Activated T-cell treated with anti-CD3 and anti-CD28 coated beads, Interleukin-2, amount 50 U/mL, for 4 hours (primary cell): ENCODE data around the gene ERBB4. TPM values are rescaled to one million over a fixed set of nuclear protein-coding genes. Genes with fewer than 3 reads are reported as not detected.
"Not testable (repeated sequence)": the region's sequence is repeated elsewhere in the genome, so short reads cannot be mapped to it uniquely, and the experiment has no call there.

ENCODE experiments used
- ATAC-seq, 2 donors: fragments of 200-7000 bp; cut with Tn5 transposase; one replicate each; pipeline ENCODE4 v1.10.0; 2021
- DNase-seq: peaks from one replicate; pipeline ENCODE4 v3.0.0-alpha.2; 2020
- H3K27me3 Mint-ChIP-seq: one replicate; pipeline ENCODE4 v1.8.0; 2021; ENCODE audit warnings: low read depth, mixed read lengths
- H3K36me3 Mint-ChIP-seq: one replicate; pipeline ENCODE4 v1.8.0; 2022; ENCODE audit warnings: mixed read lengths; ENCODE audit not compliant: insufficient read depth
- H3K4me1 Mint-ChIP-seq: one replicate; pipeline ENCODE4 v1.8.0; 2021; ENCODE audit warnings: low read depth, mixed read lengths
- H3K4me3 Mint-ChIP-seq: one replicate; pipeline ENCODE4 v1.8.0; 2021; ENCODE audit warnings: mild to moderate bottlenecking, moderate library complexity, mixed read lengths
- H3K9me3 Mint-ChIP-seq: one replicate; pipeline ENCODE4 v1.8.0; 2021; ENCODE audit warnings: mixed read lengths
- total RNA-seq, 3 donors: library from RNA; stranded (reverse); gene quantifications; one replicate each; pipeline ENCODE4 v1.2.1, GENCODE V29; 2021

Gene ERBB4
- total RNA-seq, 3 donors from 2014 or later, result not detected

- not testable (repeated sequence) for ATAC-seq, H3K27me3 Mint-ChIP-seq, H3K4me1 Mint-ChIP-seq, H3K4me3 Mint-ChIP-seq, H3K9me3 Mint-ChIP-seq, H3K36me3 Mint-ChIP-seq, DNase-seq
Observed at GRCh38 chr2:212106536-212106935, 432.1 kb downstream of the ERBB4 start.

- Mint-ChIP-seq H3K4me3 (no peak overlapping the region), H3K9me3 (peaks cover 9% of the 10 kb centered on the region), H3K27me3 (no peaks in the 10 kb centered on the region), H3K4me1 (no peaks in the 10 kb centered on the region), H3K36me3 (no peaks in the 10 kb centered on the region)
- DNase-seq, result no peak
- no peak for ATAC-seq
Observed at GRCh38 chr2:212099658-212100057, 438.9 kb downstream of the ERBB4 start.

- ATAC-seq (no peak), DNase-seq (no peak)
- peaks cover 9% of the 10 kb centered on the region for H3K9me3 Mint-ChIP-seq
- H3K36me3 Mint-ChIP-seq, result no peaks in the 10 kb centered on the region
- H3K4me3 Mint-ChIP-seq, result no peak overlapping the region
- H3K4me1 Mint-ChIP-seq, result no peaks in the 10 kb centered on the region
- H3K27me3 Mint-ChIP-seq, result no peaks in the 10 kb centered on the region
Observed at GRCh38 chr2:212098966-212099365, 439.6 kb downstream of the ERBB4 start.

GRCh38 chr2:212097001-212097400, 441.6 kb downstream of the ERBB4 start:
- H3K4me3 Mint-ChIP-seq, result no peak overlapping the region
- no peaks in the 10 kb centered on the region for H3K27me3 Mint-ChIP-seq
- peaks cover 9% of the 10 kb centered on the region for H3K9me3 Mint-ChIP-seq
- H3K36me3 Mint-ChIP-seq, result no peaks in the 10 kb centered on the region
- ATAC-seq, result no peak
- H3K4me1 Mint-ChIP-seq, result no peaks in the 10 kb centered on the region
- no peak for DNase-seq

- Mint-ChIP-seq H3K27me3 (no peaks in the 10 kb centered on the region), H3K4me1 (no peaks in the 10 kb centered on the region), H3K4me3 (no peak overlapping the region), H3K36me3 (no peaks in the 10 kb centered on the region), H3K9me3 (no peaks in the 10 kb centered on the region)
- ATAC-seq (no peak), DNase-seq (no peak)
Observed at GRCh38 chr2:212089873-212090272, 448.7 kb downstream of the ERBB4 start.

- DNase-seq (no peak), ATAC-seq (no peak)
- H3K9me3 Mint-ChIP-seq, result no peaks in the 10 kb centered on the region
- no peak overlapping the region for H3K4me3 Mint-ChIP-seq
- H3K4me1 Mint-ChIP-seq, result no peaks in the 10 kb centered on the region
- H3K27me3 Mint-ChIP-seq, result no peaks in the 10 kb centered on the region
- no peaks in the 10 kb centered on the region for H3K36me3 Mint-ChIP-seq
Observed at GRCh38 chr2:212088353-212088752, 450.2 kb downstream of the ERBB4 start.

GRCh38 chr2:212083492-212083891, 455.1 kb downstream of the ERBB4 start:
- H3K36me3 Mint-ChIP-seq, result no peaks in the 10 kb centered on the region
- H3K27me3 Mint-ChIP-seq, result no peaks in the 10 kb centered on the region
- no peak for ATAC-seq
- no peak overlapping the region for H3K4me3 Mint-ChIP-seq
- H3K9me3 Mint-ChIP-seq, result no peaks in the 10 kb centered on the region
- no peaks in the 10 kb centered on the region for H3K4me1 Mint-ChIP-seq
- DNase-seq, result no peak

- no peaks in the 10 kb centered on the region for H3K36me3 Mint-ChIP-seq
- ATAC-seq (no peak), DNase-seq (no peak)
- H3K9me3 Mint-ChIP-seq, result no peaks in the 10 kb centered on the region
- no peak overlapping the region for H3K4me3 Mint-ChIP-seq
- H3K4me1 Mint-ChIP-seq, result no peaks in the 10 kb centered on the region
- no peaks in the 10 kb centered on the region for H3K27me3 Mint-ChIP-seq
Observed at GRCh38 chr2:212078103-212078502, 460.5 kb downstream of the ERBB4 start.

GRCh38 chr2:212076456-212076855, 462.1 kb downstream of the ERBB4 start:
- H3K9me3 Mint-ChIP-seq, result no peaks in the 10 kb centered on the region
- no peaks in the 10 kb centered on the region for H3K27me3 Mint-ChIP-seq
- H3K36me3 Mint-ChIP-seq, result no peaks in the 10 kb centered on the region
- H3K4me1 Mint-ChIP-seq, result no peaks in the 10 kb centered on the region
- DNase-seq, result no peak
- no peak overlapping the region for H3K4me3 Mint-ChIP-seq
- ATAC-seq, result no peak

GRCh38 chr2:212073360-212073759, 465.2 kb downstream of the ERBB4 start:
- DNase-seq (no peak), ATAC-seq (no peak)
- H3K9me3 Mint-ChIP-seq, result peaks cover 3% of the 10 kb centered on the region
- no peaks in the 10 kb centered on the region for H3K27me3 Mint-ChIP-seq
- no peaks in the 10 kb centered on the region for H3K36me3 Mint-ChIP-seq
- H3K4me3 Mint-ChIP-seq, result no peak overlapping the region
- H3K4me1 Mint-ChIP-seq, result no peaks in the 10 kb centered on the region

GRCh38 chr2:212066546-212066945, 472.1 kb downstream of the ERBB4 start:
- Mint-ChIP-seq H3K9me3 (peaks cover 3% of the 10 kb centered on the region), H3K4me1 (no peaks in the 10 kb centered on the region), H3K27me3 (no peaks in the 10 kb centered on the region), H3K4me3 (no peak overlapping the region), H3K36me3 (no peaks in the 10 kb centered on the region)
- DNase-seq (no peak), ATAC-seq (no peak)

GRCh38 chr2:212064318-212064717, 474.3 kb downstream of the ERBB4 start:
- no peaks in the 10 kb centered on the region for H3K4me1 Mint-ChIP-seq
- no peak for DNase-seq
- no peaks in the 10 kb centered on the region for H3K27me3 Mint-ChIP-seq
- H3K4me3 Mint-ChIP-seq, result no peak overlapping the region
- H3K36me3 Mint-ChIP-seq, result no peaks in the 10 kb centered on the region
- peaks cover 3% of the 10 kb centered on the region for H3K9me3 Mint-ChIP-seq
- no peak for ATAC-seq

GRCh38 chr2:212052412-212053159, 486.0 kb downstream of the ERBB4 start:
- Mint-ChIP-seq H3K4me1 (no peaks in the 10 kb centered on the region), H3K36me3 (no peaks in the 10 kb centered on the region), H3K4me3 (no peak overlapping the region), H3K27me3 (no peaks in the 10 kb centered on the region), H3K9me3 (peaks cover 27% of the 10 kb centered on the region)
- ATAC-seq, result no peak
- no peak for DNase-seq

GRCh38 chr2:212050871-212051270, 487.7 kb downstream of the ERBB4 start:
- H3K4me1 Mint-ChIP-seq, result no peaks in the 10 kb centered on the region
- no peak overlapping the region for H3K4me3 Mint-ChIP-seq
- H3K9me3 Mint-ChIP-seq, result peaks cover 23% of the 10 kb centered on the region
- DNase-seq (no peak), ATAC-seq (no peak)
- no peaks in the 10 kb centered on the region for H3K27me3 Mint-ChIP-seq
- H3K36me3 Mint-ChIP-seq, result no peaks in the 10 kb centered on the region

- Mint-ChIP-seq H3K27me3 (no peaks in the 10 kb centered on the region), H3K9me3 (peaks cover 5% of the 10 kb centered on the region), H3K4me3 (no peak overlapping the region), H3K36me3 (no peaks in the 10 kb centered on the region), H3K4me1 (no peaks in the 10 kb centered on the region)
- no peak for ATAC-seq
- DNase-seq, result no peak
Observed at GRCh38 chr2:212042562-212042961, 496.0 kb downstream of the ERBB4 start.
